ENCODE data around the gene KASH5. TPM values are rescaled to one million over a fixed set of nuclear protein-coding genes. Genes with fewer than 3 reads are reported as not detected.

KASH5 gene
- total RNA-seq (2022; extraction: Qiagen RNA extraction; ENCODE audit: low read depth), result not detected in 5 replicates

GRCh38 chr19:49387936-49388372 is at the start of gene KASH5:
Gene KASH5, plus strand, starts transcription at chr19:49388249. Its CDS starts 2,635 bp downstream, at chr19:49390884.

GRCh38 chr19:49362048-49362928 is 25.8 kb upstream of the KASH5 start, which contains the start of gene TEAD2:
Gene TEAD2, minus strand, starts transcription at chr19:49362416. Its CDS starts 2,341 bp downstream, at chr19:49360075.

GRCh38 chr19:49363268-49364082 is 24.6 kb upstream of the KASH5 start, which contains the start of gene DKKL1:
Gene DKKL1, plus strand, starts transcription at chr19:49363877. Its CDS starts 122 bp downstream, at chr19:49363999.

GRCh38 chr19:49423071-49423984 is 35.3 kb downstream of the KASH5 start, which contains the start of gene PTH2:
Gene PTH2, minus strand, starts transcription at chr19:49423441. Its CDS starts 102 bp downstream, at chr19:49423339.

GRCh38 chr19:49425178-49425577 is 37.1 kb downstream of the KASH5 start, which contains the start of gene GFY:
Gene GFY, plus strand, starts transcription at chr19:49425388. Its CDS starts 1,043 bp downstream, at chr19:49426431.

GRCh38 chr19:49441210-49441959 is 53.3 kb downstream of the KASH5 start, which contains the start of gene SLC17A7:
Gene SLC17A7, minus strand, starts transcription at chr19:49441527. Its CDS starts 148 bp downstream, at chr19:49441379.

GRCh38 chr19:49451430-49452181 is 63.6 kb downstream of the KASH5 start, which contains the start of gene PIH1D1:
Gene PIH1D1, minus strand, starts transcription at chr19:49451814. Its CDS starts 240 bp downstream, at chr19:49451574.

GRCh38 chr19:49453013-49453756 is 65.1 kb downstream of the KASH5 start, which contains the start of gene ALDH16A1:
Gene ALDH16A1, plus strand, starts transcription at chr19:49453225. Its CDS starts 107 bp downstream, at chr19:49453332.

Other genes starting within 250 kb of the KASH5 start
- gene HRC, start 232.9 kb upstream of the KASH5 start, total RNA-seq (2022; extraction: Qiagen RNA extraction; ENCODE audit: low read depth), result 0.07 to 0.14 TPM in 2 of 5 replicates, not detected in the others
- gene TRPM4, start 230.5 kb upstream of the KASH5 start, total RNA-seq (2022; extraction: Qiagen RNA extraction; ENCODE audit: low read depth), result 6.8 to 9.9 TPM (median 7.3 TPM) in 5 replicates
- gene SLC6A16, start 63.1 kb upstream of the KASH5 start, total RNA-seq (2022; extraction: Qiagen RNA extraction; ENCODE audit: low read depth), result 1.0 to 1.3 TPM (median 1.1 TPM) in 5 replicates
- not detected in 5 replicates for gene CD37, start 52.8 kb upstream of the KASH5 start, total RNA-seq (2022; extraction: Qiagen RNA extraction; ENCODE audit: low read depth)
- gene TEAD2, start 25.8 kb upstream of the KASH5 start, total RNA-seq (2022; extraction: Qiagen RNA extraction; ENCODE audit: low read depth), result 14.6 to 19.1 TPM (median 16.8 TPM) in 5 replicates
- gene DKKL1, start 24.4 kb upstream of the KASH5 start, total RNA-seq (2022; extraction: Qiagen RNA extraction; ENCODE audit: low read depth), result 0.30 to 0.81 TPM (median 0.47 TPM) in 4 of 5 replicates, not detected in the other
- gene PTH2, start 35.2 kb downstream of the KASH5 start, total RNA-seq (2022; extraction: Qiagen RNA extraction; ENCODE audit: low read depth), result not detected in 5 replicates
- gene GFY, start 37.1 kb downstream of the KASH5 start, total RNA-seq (2022; extraction: Qiagen RNA extraction; ENCODE audit: low read depth), result 0.22 to 0.31 TPM (median 0.26 TPM) in 4 of 5 replicates, not detected in the other
- gene SLC17A7, start 53.3 kb downstream of the KASH5 start, total RNA-seq (2022; extraction: Qiagen RNA extraction; ENCODE audit: low read depth), result 0.58 to 0.68 TPM (median 0.62 TPM) in 5 replicates
- 92.8 to 102 TPM (median 100 TPM) in 5 replicates for gene PIH1D1, start 63.6 kb downstream of the KASH5 start, total RNA-seq (2022; extraction: Qiagen RNA extraction; ENCODE audit: low read depth)
- 18.2 to 27.7 TPM (median 23.6 TPM) in 5 replicates for gene ALDH16A1, start 65.0 kb downstream of the KASH5 start, total RNA-seq (2022; extraction: Qiagen RNA extraction; ENCODE audit: low read depth)
- gene FLT3LG, start 86.0 kb downstream of the KASH5 start, total RNA-seq (2022; extraction: Qiagen RNA extraction; ENCODE audit: low read depth), result 1.3 to 1.7 TPM (median 1.3 TPM) in 5 replicates
- gene RPL13A, start 99.4 kb downstream of the KASH5 start, total RNA-seq (2022; extraction: Qiagen RNA extraction; ENCODE audit: low read depth), result 3,996 to 4,378 TPM (median 4,082 TPM) in 5 replicates
- gene RPS11, start 108.2 kb downstream of the KASH5 start, total RNA-seq (2022; extraction: Qiagen RNA extraction; ENCODE audit: low read depth), result 3,847 to 4,288 TPM (median 4,148 TPM) in 5 replicates
- 22.9 to 31.3 TPM (median 28.2 TPM) in 5 replicates for gene FCGRT, start 124.4 kb downstream of the KASH5 start, total RNA-seq (2022; extraction: Qiagen RNA extraction; ENCODE audit: low read depth)
- gene RCN3, start 139.8 kb downstream of the KASH5 start, total RNA-seq (2022; extraction: Qiagen RNA extraction; ENCODE audit: low read depth), result 1.1 to 2.4 TPM (median 2.2 TPM) in 5 replicates
- gene NOSIP, start 192.3 kb downstream of the KASH5 start, total RNA-seq (2022; extraction: Qiagen RNA extraction; ENCODE audit: low read depth), result 81.8 to 113 TPM (median 104 TPM) in 5 replicates
- gene PRRG2, start 193.1 kb downstream of the KASH5 start, total RNA-seq (2022; extraction: Qiagen RNA extraction; ENCODE audit: low read depth), result 0.64 to 0.93 TPM (median 0.73 TPM) in 5 replicates
- 26.3 to 33.5 TPM (median 29.6 TPM) in 5 replicates for gene PRR12, start 202.9 kb downstream of the KASH5 start, total RNA-seq (2022; extraction: Qiagen RNA extraction; ENCODE audit: low read depth)

Measured in A549 treated with CpdA at 1 μM for 4 hours (cell line).